CD4-positive, alpha-beta T cell treated with Interleukin-21 for 1 hour (primary cell): Measurements from ENCODE around the gene PARD6B.
A peak's percentile ranks its signal among the peaks of the same experiment; 100 is the strongest.
"Not testable (repeated sequence)": the region's sequence is repeated elsewhere in the genome, so short reads cannot be mapped to it uniquely, and the experiment has no call there.

ENCODE experiments used
- DNase-seq: peaks from one replicate; pipeline ENCODE4 v3.0.0-alpha.2; 2020

PARD6B gene, protein sequence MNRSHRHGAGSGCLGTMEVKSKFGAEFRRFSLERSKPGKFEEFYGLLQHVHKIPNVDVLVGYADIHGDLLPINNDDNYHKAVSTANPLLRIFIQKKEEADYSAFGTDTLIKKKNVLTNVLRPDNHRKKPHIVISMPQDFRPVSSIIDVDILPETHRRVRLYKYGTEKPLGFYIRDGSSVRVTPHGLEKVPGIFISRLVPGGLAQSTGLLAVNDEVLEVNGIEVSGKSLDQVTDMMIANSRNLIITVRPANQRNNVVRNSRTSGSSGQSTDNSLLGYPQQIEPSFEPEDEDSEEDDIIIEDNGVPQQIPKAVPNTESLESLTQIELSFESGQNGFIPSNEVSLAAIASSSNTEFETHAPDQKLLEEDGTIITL

DNA sequence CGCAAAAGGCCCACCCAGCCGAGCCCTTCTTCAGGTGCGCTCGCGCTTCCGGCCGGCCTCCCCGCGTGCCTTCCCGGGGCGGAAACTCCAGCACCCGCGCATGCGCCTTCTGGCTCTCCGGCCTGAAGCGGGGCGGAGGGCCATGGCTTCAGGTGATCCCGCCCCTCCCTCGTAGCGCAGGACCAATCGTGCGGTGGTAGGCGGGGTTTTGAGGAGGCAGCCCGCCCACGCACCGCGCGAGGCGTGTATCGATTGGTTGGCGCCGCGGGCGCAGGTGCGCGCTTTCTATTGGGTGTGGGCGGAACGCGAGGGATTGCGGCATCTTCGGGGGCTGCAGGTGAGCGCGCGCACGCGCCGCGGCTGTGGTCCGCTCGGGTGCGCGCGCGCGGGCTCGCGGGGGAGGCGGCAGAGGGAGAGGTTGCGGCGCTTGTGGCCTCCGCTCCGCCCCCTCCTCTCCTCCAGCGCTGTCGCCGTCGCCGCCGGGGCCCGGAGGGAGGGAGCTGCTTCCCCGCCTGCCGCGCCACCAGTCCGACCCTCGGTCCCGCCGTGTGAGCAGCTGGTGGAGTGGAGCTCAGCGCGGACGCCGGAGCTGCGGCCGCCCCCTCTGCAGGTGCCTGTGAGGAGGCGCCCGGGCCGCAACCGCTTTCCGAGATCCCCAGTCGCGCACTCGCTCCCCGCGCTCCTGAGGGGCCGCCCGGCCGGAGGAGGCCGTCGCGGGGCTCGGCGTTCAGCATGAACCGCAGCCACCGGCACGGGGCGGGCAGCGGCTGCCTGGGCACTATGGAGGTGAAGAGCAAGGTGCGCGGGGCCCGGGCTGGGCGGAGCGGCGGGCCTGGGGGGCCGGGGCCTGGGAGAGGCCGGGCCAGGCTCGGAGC, at the start of gene PARD6B:
Gene PARD6B (plus strand): TSS at position 526 of the 875 bp plus-strand sequence. CDS start 207 bp downstream, at position 733.
- peak; percentile 99 for DNase-seq

DNA sequence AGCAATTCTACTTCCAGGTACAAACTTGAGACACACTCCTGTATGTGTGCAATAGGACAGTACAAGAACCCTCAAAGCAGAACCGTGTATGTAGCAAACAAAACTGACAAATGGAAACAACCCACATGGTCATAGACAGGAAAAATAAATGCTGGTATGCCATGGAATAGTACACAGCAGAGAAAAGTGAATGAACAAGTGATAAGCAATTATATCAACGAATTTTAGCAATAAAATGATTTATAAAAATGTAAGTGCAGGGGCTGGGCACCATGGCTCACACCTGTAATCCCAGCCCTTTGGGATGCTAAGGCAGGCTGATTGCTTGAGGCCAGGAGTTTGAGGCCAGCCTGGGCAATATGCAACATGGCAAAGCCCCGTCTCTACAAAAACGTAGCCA, 49.3 kb upstream of the PARD6B start:
- no peak for DNase-seq

DNA sequence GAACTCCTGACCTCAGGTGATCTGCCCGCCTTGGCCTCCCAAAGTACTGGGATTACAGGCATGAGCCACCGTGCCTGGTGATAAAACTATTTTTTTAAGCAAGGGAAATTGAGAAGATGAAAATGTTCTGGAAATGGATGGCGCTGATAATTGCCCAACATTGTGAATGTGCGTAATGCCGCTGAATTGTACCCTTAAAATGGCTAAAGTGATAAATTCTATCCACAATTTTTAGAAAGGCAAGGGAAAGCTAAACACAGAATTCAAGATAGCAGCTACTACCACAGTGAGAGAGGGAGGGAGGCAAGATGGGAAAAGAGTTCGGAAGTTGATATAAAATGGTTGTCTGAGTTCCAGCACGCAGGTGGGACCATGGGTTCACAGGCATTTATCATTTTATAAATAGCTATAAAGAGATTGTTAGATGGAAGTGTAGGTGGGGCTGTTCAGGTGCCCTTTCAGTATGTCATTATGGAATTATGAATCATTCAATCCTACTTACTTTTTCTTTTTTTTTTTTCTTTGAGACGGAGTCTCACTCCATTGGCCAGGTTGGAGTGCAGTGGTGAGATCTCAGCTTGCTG, 48.3 kb upstream of the PARD6B start:
- DNase-seq, result no peak

DNA sequence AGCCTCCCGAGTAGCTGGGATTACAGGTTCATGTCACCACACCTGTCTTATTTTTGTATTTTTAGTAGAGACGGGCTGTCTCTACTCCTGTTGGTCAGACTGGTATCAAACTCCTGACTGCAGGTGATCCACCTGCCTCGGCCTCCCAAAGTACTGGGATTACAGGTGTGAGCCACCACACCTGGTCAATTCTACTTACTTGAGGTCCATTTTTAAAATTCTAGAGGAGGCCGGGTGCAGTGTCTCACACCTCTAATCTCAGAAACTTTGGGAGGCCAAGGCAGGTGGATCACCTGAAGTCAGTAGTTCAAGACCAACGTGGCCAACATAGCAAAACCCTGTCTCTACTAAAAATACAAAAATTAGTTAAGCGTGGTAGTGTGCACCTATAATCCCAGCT, 47.8 kb upstream of the PARD6B start:
- DNase-seq, result no peak

DNA sequence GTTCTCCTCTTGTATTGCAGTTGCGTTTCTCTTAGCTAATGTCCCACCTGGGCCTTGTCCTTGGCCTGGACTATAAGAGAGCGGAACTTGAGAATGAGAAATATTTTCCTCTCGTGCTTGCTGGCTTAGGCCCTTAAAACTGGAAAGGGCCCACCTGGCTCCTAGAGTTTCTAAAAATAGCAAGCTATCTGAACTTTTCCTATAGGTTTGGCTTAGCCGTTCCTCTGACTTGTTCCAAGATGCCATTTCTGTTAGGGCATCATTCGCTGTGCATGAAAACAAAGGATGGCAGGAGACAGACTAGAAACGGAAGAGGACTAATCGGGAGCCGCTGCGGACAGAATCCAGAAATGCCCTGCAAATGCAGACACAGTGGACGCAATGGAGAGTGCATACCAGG, 44.6 kb upstream of the PARD6B start:
- DNase-seq, result no peak

DNA sequence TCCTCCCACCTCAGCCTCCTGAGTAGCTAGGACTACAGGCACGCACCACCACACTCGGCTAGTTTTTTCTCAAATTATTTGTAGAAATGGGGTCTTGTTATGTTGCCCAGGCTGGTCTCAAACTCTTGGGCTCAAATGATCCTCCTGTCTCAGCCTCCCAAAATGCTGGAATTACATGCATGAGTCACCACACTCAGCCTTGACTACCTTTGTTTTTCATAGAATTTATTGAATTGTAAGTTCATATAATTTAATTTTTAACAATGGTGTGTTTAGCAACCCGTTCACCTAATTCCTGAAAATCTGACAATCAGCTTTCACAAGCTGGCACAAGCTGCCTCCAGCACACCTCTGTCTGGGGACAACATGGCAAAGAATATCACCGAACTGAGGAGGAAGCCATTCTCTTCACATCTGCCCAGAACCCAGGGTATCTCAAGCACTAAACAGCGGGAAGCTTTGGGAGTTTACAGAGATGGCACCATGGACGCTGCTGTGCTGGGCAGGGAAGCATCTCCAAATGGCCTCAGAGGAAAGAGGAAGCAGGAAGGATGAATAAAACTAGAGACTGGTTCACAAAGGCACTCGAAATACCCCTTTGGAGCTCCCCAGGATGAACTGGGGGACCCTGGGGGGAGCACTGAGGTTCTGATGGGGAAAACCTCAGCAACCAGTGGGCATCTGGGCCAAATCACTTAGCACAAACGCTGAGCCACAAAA, 43.0 kb upstream of the PARD6B start:
- no peak for DNase-seq

DNA sequence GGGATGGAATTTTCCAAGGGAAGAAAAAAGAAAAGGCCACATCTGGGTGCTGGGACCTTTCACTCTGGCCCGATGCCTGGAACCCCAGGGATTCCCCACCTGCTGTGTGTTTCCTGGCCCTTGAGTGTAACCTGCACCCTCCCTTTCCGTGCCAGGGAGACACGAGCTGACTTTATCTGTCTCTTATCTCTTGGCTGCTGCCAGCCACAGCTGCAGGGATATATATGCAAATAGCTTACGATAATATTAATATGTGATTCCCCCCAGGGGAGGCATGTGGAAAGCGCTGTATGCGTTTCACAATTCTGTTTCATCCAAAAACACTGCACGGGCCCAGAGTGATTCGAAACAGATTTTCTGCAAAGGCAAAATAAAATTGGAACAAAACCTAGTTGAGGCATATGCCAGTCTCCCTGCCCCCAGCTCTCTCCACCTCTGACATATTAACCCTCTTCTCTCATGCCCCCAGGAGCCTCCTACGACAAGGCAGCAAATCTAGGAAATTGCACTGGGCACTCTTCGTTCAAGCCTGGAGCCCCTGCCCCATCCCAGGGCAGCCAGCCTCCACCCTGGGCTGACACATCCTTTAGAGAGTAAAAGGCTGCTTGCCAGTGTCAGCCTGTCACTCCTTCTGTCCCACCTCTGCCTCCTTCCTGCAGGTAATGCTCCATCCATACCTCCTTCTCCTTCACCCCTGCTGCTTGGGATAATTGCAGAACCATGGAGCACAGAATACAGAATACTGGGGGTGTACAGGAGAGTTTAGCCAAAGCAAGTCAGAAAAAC, 41.3 kb upstream of the PARD6B start:
- no peak for DNase-seq

DNA sequence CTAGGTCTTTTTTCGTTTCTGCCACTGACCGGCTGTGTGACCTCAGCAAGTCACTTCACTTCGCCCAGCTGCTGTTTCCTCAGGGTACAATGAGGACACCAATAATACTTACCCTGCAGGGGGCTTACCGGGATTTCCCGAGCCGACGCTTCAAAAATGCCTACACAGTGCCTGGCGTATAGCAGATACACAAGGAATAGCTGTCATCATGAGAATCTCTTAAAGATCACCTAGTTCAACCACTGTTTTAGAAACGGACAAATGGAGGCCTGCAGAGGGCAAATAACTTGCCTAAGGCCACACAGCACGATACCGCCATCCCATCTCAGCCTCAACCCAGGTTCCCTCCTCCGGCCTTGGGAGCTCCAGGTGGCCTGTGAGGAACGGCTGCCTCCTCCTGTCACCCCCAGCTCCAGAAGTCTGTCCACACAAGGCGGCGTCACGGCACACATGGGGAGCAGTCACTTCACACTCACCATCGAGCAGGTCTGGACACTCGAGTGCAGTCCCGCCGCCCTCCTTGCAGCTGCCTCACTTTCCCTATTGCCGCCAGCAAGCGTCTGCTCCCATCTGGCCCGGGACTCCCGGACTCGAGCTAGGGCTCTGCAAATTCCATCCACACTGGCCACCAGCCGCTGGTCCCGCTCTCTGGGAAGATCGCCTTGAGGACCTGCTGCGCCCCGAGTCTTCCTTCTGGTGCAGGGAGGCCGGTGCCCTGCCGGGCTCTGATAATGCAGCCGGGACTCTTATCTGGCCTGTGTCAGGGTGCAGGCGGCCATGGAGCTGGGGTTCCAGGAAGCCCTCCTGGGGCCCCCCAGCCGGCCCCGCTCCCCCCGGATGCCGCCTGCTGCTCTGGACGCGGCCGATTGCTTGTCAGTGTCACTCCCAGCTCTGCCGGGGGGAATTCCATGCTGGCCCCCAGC, 40.5 kb upstream of the PARD6B start, which contains the start of gene RIPOR3:
Gene RIPOR3 (minus strand): TSS at position 893 of the 923 bp plus-strand sequence. CDS start 414 bp downstream, at position 479.
- no peak for DNase-seq

DNA sequence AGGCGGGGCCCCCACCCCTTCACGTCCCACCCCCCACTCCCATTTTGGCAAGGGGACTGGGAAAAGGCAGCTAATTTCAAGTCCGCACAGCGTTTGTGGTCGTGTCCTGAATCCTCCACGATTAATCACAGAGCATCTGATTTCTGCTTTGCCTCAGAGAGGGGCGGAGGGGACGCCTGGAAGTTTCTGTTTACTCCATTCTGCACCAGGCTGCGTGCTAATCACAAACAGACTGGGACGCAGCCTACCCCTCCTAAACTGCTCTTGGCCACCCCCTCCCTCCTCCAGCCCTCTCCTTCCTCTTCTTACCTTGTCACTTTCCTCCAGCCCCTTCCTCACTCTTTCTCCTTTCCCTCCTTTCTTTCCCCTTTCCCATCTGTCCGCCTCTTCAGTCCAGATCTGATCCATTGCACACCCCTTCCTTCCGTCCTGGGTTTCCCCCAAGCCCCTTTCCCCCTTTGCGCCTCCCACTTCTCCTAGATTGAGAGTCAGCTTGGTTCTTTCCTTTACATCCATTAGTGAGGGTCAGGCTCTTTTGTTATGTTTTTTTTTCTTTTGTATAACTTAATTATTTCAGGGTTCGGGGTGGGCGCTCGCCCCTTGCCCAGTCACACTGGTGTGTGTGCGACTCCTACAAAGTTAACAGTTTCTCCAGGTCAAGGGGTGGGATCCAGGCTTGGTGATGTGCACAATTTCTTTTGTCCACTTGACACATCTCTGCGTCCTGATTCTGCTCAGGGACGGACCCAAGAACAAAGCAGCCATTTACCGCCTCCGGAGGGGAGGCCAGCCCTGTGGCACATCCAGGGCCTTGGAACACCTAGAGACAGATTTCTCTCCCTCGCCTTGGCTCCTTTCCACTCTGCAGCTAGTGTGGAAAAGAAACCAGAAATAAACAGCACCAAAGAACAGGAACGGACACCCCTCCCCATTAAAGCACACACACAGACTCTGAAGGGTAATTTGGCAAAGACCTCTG, 39.5 kb upstream of the PARD6B start:
- no peak for DNase-seq

DNA sequence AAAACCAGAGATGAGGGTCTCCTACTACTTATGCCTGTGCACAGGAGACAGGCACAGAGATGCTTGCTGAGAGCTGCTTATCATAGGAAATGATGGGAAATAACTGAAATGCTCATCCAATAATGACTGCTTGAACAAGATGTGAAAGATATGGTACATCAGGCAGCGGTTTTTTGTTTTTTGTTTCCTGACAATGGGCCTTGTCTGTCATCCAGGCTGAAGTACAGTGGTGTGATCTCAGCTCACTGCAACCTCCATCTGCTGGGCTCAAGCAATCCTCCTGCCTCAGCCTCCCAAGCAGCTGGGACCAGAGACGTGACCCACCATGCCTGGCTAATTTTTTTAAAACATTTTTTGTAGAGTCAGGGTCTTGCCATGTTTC, 38.8 kb upstream of the PARD6B start:
- no peak for DNase-seq

DNA sequence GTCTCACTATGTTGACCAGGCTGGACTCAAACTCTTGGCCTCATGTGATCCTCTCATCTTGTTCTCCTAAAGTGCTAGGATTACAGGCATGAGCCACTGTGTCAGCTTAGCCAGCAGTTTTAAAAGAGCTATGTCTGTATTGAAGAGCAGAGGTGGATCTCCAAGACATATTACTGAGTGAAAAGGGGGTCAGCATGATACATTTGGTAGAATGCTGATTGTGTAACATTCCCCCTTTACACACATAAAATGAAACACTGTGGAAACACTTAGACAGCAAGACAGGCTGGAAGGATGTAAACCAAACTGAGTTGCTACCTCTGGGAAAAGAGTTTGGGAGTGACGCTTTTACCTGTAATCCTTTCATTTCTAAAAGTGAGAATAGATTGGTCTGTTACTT, 38.4 kb upstream of the PARD6B start:
- no peak for DNase-seq

DNA sequence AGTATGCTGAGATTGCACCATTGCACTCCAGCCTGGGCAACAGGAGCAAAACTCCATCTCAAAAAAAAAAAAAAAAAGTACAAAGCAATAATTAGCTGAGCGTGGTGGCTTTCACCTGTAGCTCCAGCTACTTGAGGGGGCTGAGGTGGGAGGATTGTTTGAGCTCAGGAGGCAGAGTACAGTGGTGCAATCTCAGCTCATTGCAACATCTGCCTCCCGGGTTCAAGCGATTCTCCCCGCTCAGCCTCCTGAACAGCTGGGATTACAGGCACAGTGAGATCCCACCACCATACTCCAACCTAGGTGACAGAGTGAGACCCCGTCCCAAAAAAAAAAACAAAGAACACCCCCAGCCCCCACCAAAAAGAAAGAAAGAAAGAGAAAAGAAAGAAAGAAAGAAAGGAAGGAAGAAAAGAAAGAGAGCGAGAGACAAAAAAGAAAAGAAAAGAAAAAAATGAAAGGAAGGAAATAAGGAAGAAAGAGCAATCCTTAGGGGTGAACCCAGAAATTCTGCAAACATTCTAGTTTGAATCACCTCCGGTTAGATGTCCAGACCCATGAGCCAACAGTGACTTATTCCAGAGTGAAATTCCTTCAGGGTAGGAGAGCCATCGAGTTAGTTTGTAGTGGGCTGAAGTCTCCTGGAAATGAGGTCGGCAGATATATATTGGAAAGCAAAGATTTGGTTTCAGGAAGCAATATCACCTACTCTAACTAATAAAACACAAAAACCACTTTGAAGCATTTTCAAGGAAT, 36.8 kb upstream of the PARD6B start:
- no peak for DNase-seq

DNA sequence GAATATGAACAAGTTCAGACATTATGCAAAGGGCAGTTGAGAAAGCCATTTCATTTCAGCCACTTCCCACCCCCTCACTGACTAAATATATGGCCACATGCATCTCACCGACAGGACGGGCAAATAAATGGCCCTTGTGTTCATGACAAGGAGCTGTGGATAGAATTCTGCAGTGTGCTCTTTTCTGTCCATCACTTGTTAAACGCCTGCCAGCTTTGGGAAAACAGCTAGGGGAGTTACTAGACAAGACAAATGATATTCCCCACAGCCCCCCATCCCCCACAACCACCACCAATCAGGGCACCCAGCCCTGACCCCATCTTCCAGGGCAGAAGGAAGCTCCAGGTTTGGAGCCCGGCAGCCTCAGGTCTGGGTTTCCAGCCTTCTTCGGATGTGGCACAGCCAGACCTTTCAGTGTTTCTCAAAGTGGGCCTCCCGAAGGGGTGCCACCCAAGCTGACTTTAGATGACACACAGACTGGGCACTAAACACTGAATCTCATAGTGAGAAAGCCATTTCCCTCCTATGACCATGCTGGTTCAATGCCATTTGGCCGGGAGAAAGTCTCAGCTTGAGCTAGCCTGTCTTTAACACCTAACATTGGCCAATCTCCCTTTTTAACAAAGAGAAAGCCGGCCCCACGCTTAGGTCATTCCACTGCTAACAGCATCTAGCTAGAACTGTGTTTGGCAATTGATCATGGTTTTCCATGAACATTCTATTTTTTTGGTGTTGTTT, 36.1 kb upstream of the PARD6B start:
- DNase-seq, result no peak

DNA sequence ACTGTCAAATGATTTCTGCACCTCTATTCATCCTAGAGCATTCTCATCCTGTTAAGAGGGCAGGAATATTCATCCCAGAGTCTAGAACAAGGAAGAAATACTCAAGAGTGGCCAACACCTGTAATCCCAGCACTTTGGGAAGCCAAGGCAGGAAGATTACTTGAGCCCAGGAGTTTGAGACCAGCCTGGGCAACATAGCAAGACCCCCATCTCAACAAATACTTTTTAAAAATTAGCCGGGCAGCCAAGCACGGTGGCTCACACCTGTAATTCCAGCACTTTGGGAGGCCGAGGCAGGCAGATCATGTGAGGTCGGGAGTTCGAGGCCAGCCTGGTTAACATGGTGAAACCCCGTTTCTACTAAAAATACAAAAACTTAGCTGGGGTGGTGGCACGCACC, 33.1 kb upstream of the PARD6B start:
- not testable (repeated sequence) for DNase-seq

DNA sequence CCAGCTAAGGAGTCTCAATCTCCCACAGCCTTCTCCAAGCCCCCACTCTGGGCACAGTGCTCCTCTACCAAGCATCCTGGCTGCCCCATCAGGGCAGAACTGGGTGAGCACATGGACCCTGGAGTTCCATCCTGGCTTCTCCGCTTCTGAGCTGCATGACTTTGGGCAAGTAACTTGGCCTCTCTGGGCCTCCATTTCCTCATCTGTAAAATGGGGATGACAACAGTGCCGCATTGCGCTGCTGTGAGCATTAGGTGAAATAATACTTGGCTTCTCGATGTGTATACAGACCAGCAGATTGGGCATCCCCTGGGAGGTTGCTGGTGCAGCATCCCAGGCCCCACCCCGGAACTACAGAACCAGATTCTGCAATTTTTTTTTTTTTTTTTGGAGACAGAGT, 31.7 kb upstream of the PARD6B start:
- DNase-seq, result no peak

DNA sequence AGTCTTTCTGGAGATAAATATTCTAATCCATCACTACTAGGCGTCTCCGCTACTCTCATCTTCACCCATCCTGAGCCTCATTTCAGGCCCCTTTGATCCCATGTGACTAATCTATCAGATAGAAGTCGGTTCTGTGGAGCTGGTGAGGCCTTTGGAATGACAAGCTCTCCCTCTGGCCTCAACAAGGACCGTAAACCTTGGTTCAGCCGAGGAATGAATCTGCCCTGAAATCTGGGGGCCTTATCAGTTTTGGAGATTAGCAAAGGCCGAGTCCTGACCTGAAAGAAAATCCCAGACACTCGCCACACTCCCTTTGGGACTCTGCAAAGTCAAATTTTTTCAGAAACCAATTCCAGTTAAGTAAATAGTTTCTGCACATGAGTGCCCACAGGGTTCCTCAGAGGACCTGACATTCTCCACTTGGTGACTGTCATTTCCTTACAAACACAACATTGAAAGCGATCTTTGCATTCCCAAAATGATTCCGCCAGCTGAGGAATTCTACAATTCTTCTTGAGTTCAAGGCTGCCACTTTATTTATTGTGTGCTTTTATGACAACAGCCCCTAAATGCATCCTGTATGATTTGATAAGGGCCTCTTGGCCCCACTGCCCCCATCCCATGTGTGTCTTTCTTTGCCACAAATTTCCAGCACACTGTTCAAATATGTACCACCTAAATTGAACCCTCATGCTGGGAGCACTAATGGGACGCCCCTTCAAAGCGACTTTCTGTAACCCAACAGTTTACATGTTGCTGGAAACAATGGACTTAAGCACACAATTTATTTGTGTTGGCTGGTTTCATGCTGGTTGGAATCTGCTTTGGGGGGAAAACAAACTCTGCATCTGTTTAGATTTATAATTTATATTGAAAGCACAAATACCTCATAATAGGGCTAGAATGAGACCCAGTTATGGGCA, 30.1 kb upstream of the PARD6B start:
- DNase-seq, result no peak
